Upper lobe of left lung (tissue), 6 donors: ENCODE data around the gene ZNF81. TPM values are rescaled to one million over a fixed set of nuclear protein-coding genes. Genes with fewer than 3 reads are reported as not detected.

Experiments used
- ATAC-seq, 2 donors: fragments of 200-7000 bp; cut with Tn5 transposase; one replicate each; pipeline ENCODE4 v1.9.1; 2022; ENCODE audit warnings: mild to moderate bottlenecking in 2 of 2, moderate library complexity in 2 of 2; ENCODE audit not compliant: low FRiP score in 2 of 2
- DNase-seq, 2 donors: peaks; one replicate each; pipeline ENCODE4 v3.0.0-alpha.2; 2019 to 2020
- H3K27ac ChIP-seq, 4 donors: fragments of 200-600 bp; sonication (generic); one replicate each; pipeline ENCODE4 v1.5.1; 2016 to 2019
- H3K27me3 ChIP-seq, 4 donors: fragments of 200-600 bp; sonication (generic); one replicate each; pipeline ENCODE4 v1.5.1; 2017 to 2019
- H3K36me3 ChIP-seq, 4 donors: fragments of 200-600 bp; sonication (generic); one replicate each; pipeline ENCODE4 v1.5.1; 2016 to 2019
- H3K4me1 ChIP-seq, 4 donors: fragments of 200-600 bp; sonication (generic); one replicate each; pipeline ENCODE4 v1.5.1; 2018 to 2019
- H3K4me3 ChIP-seq, 4 donors: fragments of 200-600 bp; sonication (generic); one replicate each; pipeline ENCODE4 v1.5.1; 2017 to 2019; ENCODE audit warnings: mild to moderate bottlenecking in 2 of 4, moderate library complexity in 1 of 4
- H3K9me3 ChIP-seq, 4 donors: fragments of 200-600 bp; sonication (generic); one replicate each; pipeline ENCODE4 v1.5.1; 2018 to 2019
- EP300 ChIP-seq, 4 donors: sonication (generic); formaldehyde crosslinking; IDR thresholded peaks; one replicate each; pipeline ENCODE4 v1.5.1; 2017; ENCODE audit warnings: antibody characterized with exemption in 4 of 4, control low read depth in 2 of 4
- POLR2A ChIP-seq, 4 donors: fragments of 450-650 bp; IDR thresholded peaks; one replicate each; pipeline ENCODE4 v1.5.1; 2016 to 2017; ENCODE audit warnings: antibody characterized with exemption in 4 of 4, mild to moderate bottlenecking in 2 of 4
- POLR2AphosphoS5 ChIP-seq, 2 donors: sonication (generic); formaldehyde crosslinking; IDR thresholded peaks; one replicate each; pipeline ENCODE4 v1.5.1; 2017; ENCODE audit warnings: antibody characterized with exemption in 2 of 2
- WGBS, 2 donors: methylation state at CpG; one replicate each; pipeline ENCODE4 v1.1.5; 2017 to 2018; 5-methylcytosine and 5-hydroxymethylcytosine counted together
- total RNA-seq, 6 donors: library from RNA; depleted of rRNA in 4 of 6; stranded (reverse); fragments of >200 nt in 4 of 6; gene quantifications; one replicate each; pipeline versions ENCODE4 v1.1.0 to v1.2.1, GENCODE V29; 2016 to 2021
- TF ChIP-seq, protein P1 (sequence below), 6 experiments: fragments of 450-650 bp in 4 of 6; fragments of 200-600 bp in 2 of 6; sonication (generic) in 2 of 6; IDR thresholded peaks; one replicate each; pipeline ENCODE4 v1.5.1; 2016 to 2019; ENCODE audit warnings: antibody characterized with exemption in 6 of 6
- donor health status: DM: no; HTN: no; CAD: no; lungs with moderate emphysema.
- donor health status: DM: no; HTN: yes; CAD: no; lungs with severe emphysema.

The ZNF81 gene
- total RNA-seq, 6 donors from 2014 or later: 3.2 to 22.0 (median 9.0) TPM

DNA sequence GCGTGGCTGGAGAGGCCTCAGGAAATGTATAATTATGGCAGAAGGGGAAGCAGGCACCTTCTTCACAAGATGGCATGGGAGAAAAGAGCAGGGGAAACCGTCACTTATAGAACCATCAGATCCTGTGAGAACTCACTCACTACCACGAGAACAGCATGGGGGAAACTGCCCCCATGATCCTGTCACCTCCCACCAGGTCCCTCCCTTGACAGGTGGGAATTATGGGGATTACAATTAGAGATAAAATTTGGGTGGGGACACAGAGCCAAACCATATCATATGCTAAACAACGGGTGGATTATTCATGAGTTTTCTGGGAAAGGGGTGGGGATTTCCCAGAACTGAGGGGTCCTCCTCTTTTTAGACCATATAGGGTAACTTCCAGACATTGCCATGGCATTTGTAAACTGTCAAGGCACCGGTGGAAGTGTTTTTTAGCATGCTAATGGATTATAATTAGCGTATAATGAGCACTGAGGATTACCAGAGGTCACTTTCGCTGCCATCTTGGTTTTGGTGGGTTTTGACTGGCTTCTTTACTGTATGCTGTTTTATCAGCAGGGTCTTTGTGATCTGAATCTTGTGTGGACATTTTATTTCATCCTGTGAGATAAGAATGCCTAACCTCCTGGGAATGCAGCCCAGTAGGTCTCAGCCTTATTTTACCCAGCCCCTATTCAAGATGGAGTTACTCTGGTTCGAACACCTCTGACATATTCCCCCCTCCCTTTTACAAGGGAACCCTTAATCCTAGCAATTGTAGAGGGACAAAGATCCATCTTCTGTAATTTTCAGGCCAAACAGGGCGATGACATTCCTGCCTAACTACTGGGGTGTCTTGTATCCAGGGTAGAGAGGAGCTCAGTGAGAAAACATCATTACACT lies 27.6 kb upstream of the ZNF81 start:
- Histone ChIP-seq H3K4me1 (no peaks in the 10 kb centered on the region), H3K27me3 (no peaks in the 10 kb centered on the region), H3K27ac (no peak overlapping the region), H3K4me3 (no peak overlapping the region), H3K9me3 (no peaks in the 10 kb centered on the region), H3K36me3 (no peaks in the 10 kb centered on the region)
- no peak for ATAC-seq
- no peak for DNase-seq
- WGBS, 2 donors: 58 to 78% methylated on average over 7 to 9 of the region's 9 CpGs
- TF ChIP-seq, protein P1, sequence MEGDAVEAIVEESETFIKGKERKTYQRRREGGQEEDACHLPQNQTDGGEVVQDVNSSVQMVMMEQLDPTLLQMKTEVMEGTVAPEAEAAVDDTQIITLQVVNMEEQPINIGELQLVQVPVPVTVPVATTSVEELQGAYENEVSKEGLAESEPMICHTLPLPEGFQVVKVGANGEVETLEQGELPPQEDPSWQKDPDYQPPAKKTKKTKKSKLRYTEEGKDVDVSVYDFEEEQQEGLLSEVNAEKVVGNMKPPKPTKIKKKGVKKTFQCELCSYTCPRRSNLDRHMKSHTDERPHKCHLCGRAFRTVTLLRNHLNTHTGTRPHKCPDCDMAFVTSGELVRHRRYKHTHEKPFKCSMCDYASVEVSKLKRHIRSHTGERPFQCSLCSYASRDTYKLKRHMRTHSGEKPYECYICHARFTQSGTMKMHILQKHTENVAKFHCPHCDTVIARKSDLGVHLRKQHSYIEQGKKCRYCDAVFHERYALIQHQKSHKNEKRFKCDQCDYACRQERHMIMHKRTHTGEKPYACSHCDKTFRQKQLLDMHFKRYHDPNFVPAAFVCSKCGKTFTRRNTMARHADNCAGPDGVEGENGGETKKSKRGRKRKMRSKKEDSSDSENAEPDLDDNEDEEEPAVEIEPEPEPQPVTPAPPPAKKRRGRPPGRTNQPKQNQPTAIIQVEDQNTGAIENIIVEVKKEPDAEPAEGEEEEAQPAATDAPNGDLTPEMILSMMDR (IDR thresholded peaks at IDR 0.05): no peak

DNA sequence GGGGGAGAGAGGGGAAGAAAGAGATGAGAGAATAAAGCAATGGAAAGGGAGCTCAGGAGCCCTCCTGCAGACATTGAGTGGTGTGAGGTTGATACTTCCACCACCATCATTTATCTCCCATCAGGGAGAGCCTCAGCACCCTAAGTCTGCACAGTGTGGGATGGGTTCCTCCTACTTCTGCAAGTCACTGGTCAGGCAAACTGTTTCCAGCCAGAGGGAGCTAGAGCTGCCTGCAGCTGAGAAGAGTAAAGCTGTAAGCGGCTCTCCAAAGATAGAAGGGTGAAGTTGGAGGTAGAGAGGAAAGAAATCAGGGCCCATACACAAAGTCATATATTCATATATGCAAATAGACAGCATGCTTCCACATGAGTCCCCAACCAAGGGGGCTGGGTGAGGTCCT lies 21.9 kb upstream of the ZNF81 start:
- Histone ChIP-seq H3K27me3 (no peaks in the 10 kb centered on the region), H3K4me3 (no peak overlapping the region), H3K36me3 (no peaks in the 10 kb centered on the region), H3K9me3 (no peaks in the 10 kb centered on the region), H3K27ac (no peak overlapping the region), H3K4me1 (peaks cover 0 to 3% (median 0%) of the 10 kb centered on the region in 4 donors)
- ATAC-seq (no peak), DNase-seq (no peak)
- WGBS, 2 donors: 89 to 90% methylated on average over 1 of the region's 1 CpG
- TF ChIP-seq POLR2AphosphoS5 (IDR thresholded peaks at IDR 0.05): no peak
- TF ChIP-seq EP300 (IDR thresholded peaks at IDR 0.05): no peak
- TF ChIP-seq POLR2A (IDR thresholded peaks at IDR 0.05): no peak
- TF ChIP-seq, protein P1 (IDR thresholded peaks at IDR 0.05): no peak

- H3K9me3 ChIP-seq: no peaks in the 10 kb centered on the region
Observed at GRCh38 chrX:47815901-47816845, 20.5 kb upstream of the ZNF81 start.

GRCh38 chrX:47817421-47817820 lies 19.3 kb upstream of the ZNF81 start:
- TF ChIP-seq EP300 (IDR thresholded peaks at IDR 0.05) (no peak), POLR2A (IDR thresholded peaks at IDR 0.05) (no peak), POLR2AphosphoS5 (IDR thresholded peaks at IDR 0.05) (no peak)
- TF ChIP-seq, protein P1 (IDR thresholded peaks at IDR 0.05): no peak
- no peaks in the 10 kb centered on the region for H3K9me3 ChIP-seq
- no peak overlapping the region for H3K4me3 ChIP-seq
- DNase-seq (no peak), ATAC-seq (no peak)
- peaks cover 0 to 3% (median 0%) of the 10 kb centered on the region in 4 donors for H3K4me1 ChIP-seq
- WGBS, 2 donors: 4 to 38% methylated on average over 1 of the region's 1 CpG
- H3K27me3 ChIP-seq: no peaks in the 10 kb centered on the region
- no peaks in the 10 kb centered on the region for H3K36me3 ChIP-seq
- H3K27ac ChIP-seq: no peak overlapping the region

More at GRCh38 chrX:47815901-47816845, 20.5 kb upstream of the ZNF81 start:
- Histone ChIP-seq H3K4me1 (peaks cover 0 to 3% (median 0%) of the 10 kb centered on the region in 4 donors), H3K4me3 (no peak overlapping the region), H3K27me3 (no peaks in the 10 kb centered on the region), H3K36me3 (no peaks in the 10 kb centered on the region), H3K27ac (no peak overlapping the region)
- 36 to 44% methylated on average over 4 of the region's 4 CpGs for WGBS, 2 donors
- DNase-seq (no peak), ATAC-seq (no peak)
- TF ChIP-seq, protein P1 (IDR thresholded peaks at IDR 0.05): no peak
- TF ChIP-seq POLR2AphosphoS5 (IDR thresholded peaks at IDR 0.05) (no peak), POLR2A (IDR thresholded peaks at IDR 0.05) (no peak), EP300 (IDR thresholded peaks at IDR 0.05) (no peak)
